Measurements from ENCODE around the gene CDC42BPB.
A peak's percentile ranks its signal among the peaks of the same experiment; 100 is the strongest.

The CDC42BPB gene

GRCh38 chr14:102967506-102967795 lies 89.9 kb downstream of the CDC42BPB start:
- no peak for DNase-seq (ENCODE audit: low spot score)

GRCh38 chr14:102966681-102967505 lies 90.5 kb downstream of the CDC42BPB start:
- no peak for DNase-seq (ENCODE audit: low spot score)

- no peak for DNase-seq (ENCODE audit: low spot score)
Observed at GRCh38 chr14:102965971-102966655, 91.2 kb downstream of the CDC42BPB start.

GRCh38 chr14:102965282-102965681 lies 92.1 kb downstream of the CDC42BPB start:
- DNase-seq (ENCODE audit: low spot score), result no peak

GRCh38 chr14:102964152-102964730 lies 93.1 kb downstream of the CDC42BPB start:
- no peak for DNase-seq (ENCODE audit: low spot score)

GRCh38 chr14:102962111-102962627 lies 95.2 kb downstream of the CDC42BPB start:
- DNase-seq (ENCODE audit: low spot score), result no peak

GRCh38 chr14:102958461-102958860 lies 98.9 kb downstream of the CDC42BPB start:
- DNase-seq (ENCODE audit: low spot score), result no peak

GRCh38 chr14:102957222-102957621 lies 100.1 kb downstream of the CDC42BPB start:
- no peak for DNase-seq (ENCODE audit: low spot score)

GRCh38 chr14:102955636-102956408 lies 101.5 kb downstream of the CDC42BPB start:
- no peak for DNase-seq (ENCODE audit: low spot score)

- no peak for DNase-seq (ENCODE audit: low spot score)
Observed at GRCh38 chr14:102954081-102954789, 103.1 kb downstream of the CDC42BPB start.

- no peak for DNase-seq (ENCODE audit: low spot score)
Observed at GRCh38 chr14:102953100-102953499, 104.2 kb downstream of the CDC42BPB start.

GRCh38 chr14:102952276-102952675 lies 105.1 kb downstream of the CDC42BPB start:
- no peak for DNase-seq (ENCODE audit: low spot score)

- DNase-seq (ENCODE audit: low spot score), result no peak
Observed at GRCh38 chr14:102951799-102952198, 105.5 kb downstream of the CDC42BPB start.

GRCh38 chr14:102951034-102951433 lies 106.3 kb downstream of the CDC42BPB start:
- DNase-seq (ENCODE audit: low spot score), result no peak

- no peak for DNase-seq (ENCODE audit: low spot score)
Observed at GRCh38 chr14:102949801-102950451, 107.4 kb downstream of the CDC42BPB start.

GRCh38 chr14:102949062-102949800 lies 108.1 kb downstream of the CDC42BPB start:
- peak; percentile 35 for DNase-seq (ENCODE audit: low spot score)

GRCh38 chr14:102948698-102949061 lies 108.7 kb downstream of the CDC42BPB start:
- no peak for DNase-seq (ENCODE audit: low spot score)

GRCh38 chr14:102947321-102948103 lies 109.8 kb downstream of the CDC42BPB start:
- DNase-seq (ENCODE audit: low spot score), result no peak

GRCh38 chr14:102945346-102946130 lies 111.8 kb downstream of the CDC42BPB start:
- DNase-seq (ENCODE audit: low spot score), result no peak
